Heart left ventricle (tissue), 16 donors: ENCODE measurements around the gene NEUROG1. TPM values are rescaled to one million over a fixed set of nuclear protein-coding genes. Genes with fewer than 3 reads are reported as not detected.

ENCODE experiments used
- ATAC-seq, 4 donors: fragments of 200-7000 bp; cut with Tn5 transposase; one replicate each; pipeline ENCODE4 v1.9.1; 2020 to 2022; ENCODE audit warnings: moderate library complexity in 4 of 4, mild to moderate bottlenecking in 3 of 4, moderate number of reproducible peaks in 1 of 4
- DNase-seq, 5 donors: peaks; one replicate each; pipeline ENCODE4 v3.0.0-alpha.2; 2020
- H3K27ac ChIP-seq, 12 donors: fragments of 200-600 bp; sonication (generic) in 4 of 12; one replicate each; pipeline versions ENCODE4 v1.5.0 to v1.8.0; 2016 to 2022; ENCODE audit warnings: mild to moderate bottlenecking in 2 of 12
- H3K27me3 ChIP-seq, 9 donors: fragments of 200-600 bp; sonication (generic) in 2 of 9; one replicate each; pipeline versions ENCODE4 v1.5.1 to v1.8.0; 2016 to 2022; ENCODE audit warnings: mild to moderate bottlenecking in 3 of 9
- H3K36me3 ChIP-seq, 9 donors: fragments of 200-600 bp; sonication (generic) in 2 of 9; one replicate each; pipeline versions ENCODE4 v1.5.0 to v1.8.0; 2018 to 2022; ENCODE audit warnings: mild to moderate bottlenecking in 2 of 9
- H3K4me1 ChIP-seq, 12 donors: fragments of 200-600 bp; sonication (generic) in 4 of 12; one replicate each; pipeline versions ENCODE4 v1.5.0 to v1.8.0; 2016 to 2022; ENCODE audit warnings: mild to moderate bottlenecking in 3 of 12
- H3K4me3 ChIP-seq, 12 donors: fragments of 200-600 bp; sonication (generic) in 4 of 12; one replicate each; pipeline versions ENCODE4 v1.5.0 to v1.8.0; 2017 to 2022; ENCODE audit warnings: mild to moderate bottlenecking in 9 of 12, moderate library complexity in 4 of 12
- H3K9me3 ChIP-seq, 12 donors: fragments of 200-600 bp; sonication (generic) in 4 of 12; one replicate each; pipeline versions ENCODE4 v1.5.0 to v1.8.0; 2016 to 2022; ENCODE audit warnings: mild to moderate bottlenecking in 1 of 12
- CTCF ChIP-seq, 12 donors: fragments of 200-600 bp; sonication (generic) in 4 of 12; IDR thresholded peaks; one replicate each; pipeline versions ENCODE4 v1.5.0 to v1.8.0; 2018 to 2022; ENCODE audit warnings: antibody characterized with exemption in 12 of 12, mild to moderate bottlenecking in 5 of 12
- POLR2A ChIP-seq, 2 donors: fragments of 450-650 bp; IDR thresholded peaks; one replicate each; pipeline ENCODE4 v1.6.1; 2017; ENCODE audit warnings: antibody characterized with exemption in 2 of 2, mild to moderate bottlenecking in 2 of 2, moderate library complexity in 2 of 2
- WGBS, 4 donors: extraction: QIAGEN DNeasy Blood & Tissue Kit in 2 of 4; methylation state at CpG; one replicate each; pipeline versions ENCODE4 v1.1.5 to v1.1.7; 2013 to 2018; 5-methylcytosine and 5-hydroxymethylcytosine counted together
- intact Hi-C, 10 donors: fragments of 100-400 bp; cut with DNase I; formaldehyde crosslinking; loops; one replicate each; pipeline versions ENCODE4 v1.11.1 to v1.14.2; 2022
- polyA plus RNA-seq, 2 donors: library from polyadenylated mRNA; stranded (reverse); fragments of 200-250 nt; gene quantifications; one replicate each; pipeline ENCODE4 v1.2.3, GENCODE V29; 2013
- total RNA-seq, 9 donors: library from RNA; depleted of rRNA in 2 of 9; stranded (reverse); fragments of >200 nt in 2 of 9; fragmentation: NEBNext Ultra II Directional in 3 of 9; extraction: Animal tissue kit (Norgen Biotek cat#: 25700) in 3 of 9; gene quantifications; one replicate each; pipeline versions ENCODE4 v1.1.0 to v1.2.4, GENCODE V29; 2016 to 2023
- donor health status: ischemic (EF 13 %, LVEDD 7.1; RV severe dilation, severe dysfunction).
- donor health status: healthy with polysubstance abuse.
- donor health status: DM: no; HTN: yes; CAD: no.
- donor health status: DM: no; HTN: no; CAD: no.
- donor health status: ischemic (EF 25% LVEDD 6.9; RV normal size, moderate dysfunction).
- donor health status: ischemic (EF 25% LVEDD 5.7; RV mildly dilated, moderate dysfunction).
- donor health status: healthy.
- donor health status: DM: yes; HTN: yes; CAD: no.
- donor health status: ischemic (EF 35%, LVEDD 5.7; RV mildly dilated, moderate dysfunction).
- donor health status: nonischemic (EF 11% LVEDD 7.7; RV severe dilation, severe dysfunction).
- donor health status: DM: yes; HTN: yes; CAD: no.
- donor health status: PGD.
- donor health status: ischemic (EF 29% LVEDD 5.4; RV normal size, mild dysfunction).
- donor health status: nonischemic (EF 23%, LVEDD 6.1; RV moderate dilation, normal function).

The NEUROG1 gene
- total and polyA plus RNA-seq, 11 donors: not detected

GRCh38 chr5:135551593-135552447 lies 16.1 kb upstream of the NEUROG1 start:
- TF ChIP-seq POLR2A (IDR thresholded peaks at IDR 0.05): no peak
- peak; percentile 79 to 91 (median 85) for TF ChIP-seq CTCF (IDR thresholded peaks at IDR 0.05)
- Histone ChIP-seq H3K9me3 (no peaks in the 10 kb centered on the region), H3K27ac (no peak overlapping the region), H3K36me3 (no peaks in the 10 kb centered on the region), H3K4me3 (no peak overlapping the region), H3K27me3 (peaks cover 0 to 84% (median 34%) of the 10 kb centered on the region in 9 donors), H3K4me1 (no peaks in the 10 kb centered on the region)
- ATAC-seq: peak in 3 of 4 donors; percentile 78 to 90 (median 80)
- intact Hi-C loops: loop anchor here (1.0 to 5.0 kb wide), 3 partner anchors 85 to 275 kb away; no protein-coding TSS in a partner anchor
- DNase-seq: peak in 4 of 5 donors; percentile 38 to 68 (median 62)
- WGBS, 4 donors: 35 to 41% (median 36%) methylated on average over 15 of the region's 15 CpGs

- WGBS, 4 donors: 20 to 30% (median 24%) methylated on average over 4 of the region's 4 CpGs
- no peaks in the 10 kb centered on the region for H3K9me3 ChIP-seq
- H3K27me3 ChIP-seq: peaks cover 19 to 87% (median 42%) of the 10 kb centered on the region in 9 donors
Observed at GRCh38 chr5:135549413-135549812, 13.6 kb upstream of the NEUROG1 start.

GRCh38 chr5:135547590-135548254 lies 12.0 kb upstream of the NEUROG1 start:
- peak in 1 of 2 donors; percentile 13 for TF ChIP-seq POLR2A (IDR thresholded peaks at IDR 0.05)
- no peak for TF ChIP-seq CTCF (IDR thresholded peaks at IDR 0.05)
- ATAC-seq: no peak
- Histone ChIP-seq H3K36me3 (no peaks in the 10 kb centered on the region), H3K27ac (no peak overlapping the region), H3K4me1 (peaks cover 0 to 23% (median 17%) of the 10 kb centered on the region in 12 donors), H3K9me3 (no peaks in the 10 kb centered on the region), H3K4me3 (no peak overlapping the region), H3K27me3 (peaks cover 27 to 93% (median 54%) of the 10 kb centered on the region in 9 donors)
- DNase-seq: no peak
- intact Hi-C loops: no loop called here
- 48 to 63% (median 50%) methylated on average over 7 to 8 of the region's 8 CpGs for WGBS, 4 donors

More at GRCh38 chr5:135549413-135549812, 13.6 kb upstream of the NEUROG1 start:
- Histone ChIP-seq H3K4me1 (peaks cover 0 to 8% (median 4%) of the 10 kb centered on the region in 12 donors), H3K36me3 (no peaks in the 10 kb centered on the region), H3K4me3 (no peak overlapping the region), H3K27ac (no peak overlapping the region)
- intact Hi-C loops: no loop called here
- ATAC-seq: no peak
- DNase-seq: no peak
- TF ChIP-seq POLR2A (IDR thresholded peaks at IDR 0.05) (no peak), CTCF (IDR thresholded peaks at IDR 0.05) (no peak)

GRCh38 chr5:135546912-135547311 lies 11.1 kb upstream of the NEUROG1 start:
- H3K36me3 ChIP-seq: no peaks in the 10 kb centered on the region
- H3K9me3 ChIP-seq: no peaks in the 10 kb centered on the region
- 45 to 48% (median 46%) methylated on average over 4 of the region's 4 CpGs for WGBS, 4 donors
- no peak for DNase-seq
- peaks cover 0 to 23% (median 17%) of the 10 kb centered on the region in 12 donors for H3K4me1 ChIP-seq
- H3K4me3 ChIP-seq: no peak overlapping the region
- no peak overlapping the region for H3K27ac ChIP-seq
- H3K27me3 ChIP-seq: peaks cover 27 to 92% (median 57%) of the 10 kb centered on the region in 9 donors
- intact Hi-C loops: no loop called here
- ATAC-seq: no peak
- no peak for TF ChIP-seq POLR2A (IDR thresholded peaks at IDR 0.05)
